UCSD-AML1 (cell line): ENCODE data around the gene NEFH.

Experiments
- DNase-seq: peaks from one replicate; lab custom pipeline; 2025; ENCODE audit not compliant: unreplicated experiment; lab: John Stamatoyannopoulos, UW

NEFH gene

GRCh38 chr22:29489127-29489780 lies 9.2 kb downstream of the NEFH start:
- DNase-seq = peak; percentile 50

GRCh38 chr22:29491012-29491411 lies 11.0 kb downstream of the NEFH start:
- no peak for DNase-seq

- no peak for DNase-seq
Observed at GRCh38 chr22:29493636-29494035, 13.6 kb downstream of the NEFH start.

- DNase-seq = no peak
Observed at GRCh38 chr22:29499852-29500251, 19.8 kb downstream of the NEFH start.

GRCh38 chr22:29503811-29504372 lies 23.9 kb downstream of the NEFH start:
- DNase-seq = no peak

- no peak for DNase-seq
Observed at GRCh38 chr22:29509298-29509697, 29.3 kb downstream of the NEFH start.

- no peak for DNase-seq
Observed at GRCh38 chr22:29509815-29510214, 29.8 kb downstream of the NEFH start.

GRCh38 chr22:29510542-29510941 lies 30.5 kb downstream of the NEFH start:
- DNase-seq = no peak

- DNase-seq = no peak
Observed at GRCh38 chr22:29511126-29511862, 31.3 kb downstream of the NEFH start.

GRCh38 chr22:29512031-29512430 lies 32.0 kb downstream of the NEFH start:
- DNase-seq = no peak

- no peak for DNase-seq
Observed at GRCh38 chr22:29517215-29517908, 37.3 kb downstream of the NEFH start.

- DNase-seq = no peak
Observed at GRCh38 chr22:29518427-29518826, 38.4 kb downstream of the NEFH start.

GRCh38 chr22:29519996-29520395 lies 40.0 kb downstream of the NEFH start:
- no peak for DNase-seq

- DNase-seq = no peak
Observed at GRCh38 chr22:29520851-29521250, 40.8 kb downstream of the NEFH start.

- DNase-seq = no peak
Observed at GRCh38 chr22:29521526-29521925, 41.5 kb downstream of the NEFH start.

GRCh38 chr22:29523761-29524160 lies 43.7 kb downstream of the NEFH start:
- DNase-seq = no peak

GRCh38 chr22:29524442-29525191 lies 44.6 kb downstream of the NEFH start:
- DNase-seq = peak; percentile 38

- no peak for DNase-seq
Observed at GRCh38 chr22:29528144-29528543, 48.1 kb downstream of the NEFH start.

- DNase-seq = no peak
Observed at GRCh38 chr22:29530716-29531115, 50.7 kb downstream of the NEFH start.

GRCh38 chr22:29531419-29531818 lies 51.4 kb downstream of the NEFH start:
- DNase-seq = no peak

GRCh38 chr22:29536411-29536810 lies 56.4 kb downstream of the NEFH start:
- DNase-seq = no peak
